Activated T-helper 17 cell treated with anti-CD3 and anti-CD28 coated beads, Interleukin-2, amount 50 U/mL, for 72 hours (primary cell): ENCODE measurements around the gene DYNLRB1. TPM values are rescaled to one million over a fixed set of nuclear protein-coding genes. Genes with fewer than 3 reads are reported as not detected.
"Not testable (repeated sequence)": the region's sequence is repeated elsewhere in the genome, so short reads cannot be mapped to it uniquely, and the experiment has no call there.

Source experiments
- ATAC-seq: fragments of 150-1000 bp; cut with Tn5 transposase; replicated peaks from 2 replicates; pipeline ENCODE4 v1.10.0; 2021; ENCODE audit warnings: mild to moderate bottlenecking, moderate library complexity
- H3K27ac Mint-ChIP-seq: one replicate; pipeline ENCODE4 v1.8.0; 2022; ENCODE audit warnings: mixed read lengths
- H3K27me3 Mint-ChIP-seq: one replicate; pipeline ENCODE4 v1.8.0; 2022; ENCODE audit warnings: mixed read lengths
- H3K36me3 Mint-ChIP-seq: one replicate; pipeline ENCODE4 v1.8.0; 2022; ENCODE audit warnings: low read depth, mild to moderate bottlenecking, mixed read lengths
- H3K4me1 Mint-ChIP-seq: one replicate; pipeline ENCODE4 v1.8.0; 2022; ENCODE audit warnings: mixed read lengths
- H3K4me3 Mint-ChIP-seq: one replicate; pipeline ENCODE4 v1.8.0; 2022; ENCODE audit warnings: mild to moderate bottlenecking, mixed read lengths
- H3K9me3 Mint-ChIP-seq: one replicate; pipeline ENCODE4 v1.8.0; 2022; ENCODE audit warnings: mixed read lengths
- total RNA-seq, 2 donors: library from RNA; stranded (reverse); gene quantifications; one replicate each; pipeline ENCODE4 v1.2.3, GENCODE V29; 2022

The DYNLRB1 gene
- total RNA-seq, 2 donors from 2014 or later: 72.0 to 85.0 TPM

DNA sequence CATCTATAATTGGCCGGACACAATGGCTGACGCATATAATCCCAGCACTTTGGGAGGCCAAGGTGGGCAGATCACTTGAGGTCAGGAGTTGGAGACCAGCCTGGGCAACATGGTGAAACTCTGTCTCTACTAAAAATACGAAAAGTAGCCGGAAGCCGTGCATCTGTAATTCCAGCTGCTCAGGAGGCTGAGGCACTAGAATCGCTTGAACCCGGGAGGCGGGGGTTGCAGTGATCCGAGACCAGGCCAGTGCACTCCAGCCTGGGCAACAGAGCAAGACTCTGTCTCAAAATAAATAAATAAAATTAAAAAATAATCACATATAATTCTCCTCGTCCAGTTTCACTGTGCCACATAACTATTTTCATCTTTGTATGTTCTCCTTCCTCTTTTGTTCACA is 3.6 kb downstream of the DYNLRB1 start:
- ATAC-seq, H3K27ac Mint-ChIP-seq, H3K27me3 Mint-ChIP-seq, H3K9me3 Mint-ChIP-seq, H3K4me3 Mint-ChIP-seq: not testable (repeated sequence)
- Mint-ChIP-seq H3K4me1 (peaks cover 22% of the 10 kb centered on the region), H3K36me3 (peaks cover 54% of the 10 kb centered on the region)

DNA sequence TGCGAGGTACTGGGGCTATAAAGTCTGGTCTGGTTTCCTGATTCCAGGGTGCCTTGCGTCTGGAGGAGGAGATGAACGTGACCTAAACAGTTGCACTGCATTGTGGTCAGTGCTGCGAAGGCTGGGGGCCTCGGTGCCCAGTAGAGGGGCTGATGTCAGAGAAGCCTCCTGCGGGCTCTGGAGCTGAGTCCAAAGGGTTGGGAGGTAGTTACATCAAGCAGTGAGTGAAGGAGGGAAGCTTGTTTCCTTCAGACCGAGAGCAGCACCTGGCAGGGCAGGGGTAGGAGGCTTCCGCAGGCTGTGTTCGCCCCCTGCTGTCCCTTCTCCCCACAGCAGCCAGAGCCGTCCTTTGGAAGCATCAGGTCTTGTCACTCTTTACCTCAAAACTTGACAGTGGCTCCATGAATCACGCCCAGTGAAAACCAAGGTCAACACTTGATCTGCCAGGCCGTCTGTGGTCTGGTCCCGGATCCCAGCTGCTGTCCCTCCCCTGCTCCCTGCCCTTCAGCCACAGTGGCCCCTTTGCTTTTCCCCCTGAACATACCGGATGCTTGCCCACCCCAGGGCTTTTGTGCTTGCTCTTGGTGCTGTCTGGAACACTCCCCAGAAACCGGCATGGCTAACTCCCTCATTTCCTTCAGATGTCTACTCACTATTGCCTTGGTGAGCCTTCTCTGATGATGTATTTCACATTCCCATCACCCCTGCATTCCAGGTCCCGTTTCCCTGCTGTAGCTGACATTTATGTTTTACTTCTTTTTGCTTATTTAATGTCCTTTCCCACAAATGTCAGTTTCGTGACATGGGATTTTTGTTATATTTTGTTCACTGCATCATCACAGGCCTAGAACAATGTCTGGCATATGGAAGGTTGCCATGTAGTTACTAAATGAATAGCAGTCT is 7.0 kb downstream of the DYNLRB1 start:
- peaks cover 13% of the 10 kb centered on the region for H3K4me1 Mint-ChIP-seq
- H3K9me3 Mint-ChIP-seq: no peaks in the 10 kb centered on the region
- H3K27ac Mint-ChIP-seq: no peak overlapping the region
- H3K27me3 Mint-ChIP-seq: no peaks in the 10 kb centered on the region
- peak; percentile 72 for ATAC-seq
- no peak overlapping the region for H3K4me3 Mint-ChIP-seq
- peaks cover 67% of the 10 kb centered on the region for H3K36me3 Mint-ChIP-seq

DNA sequence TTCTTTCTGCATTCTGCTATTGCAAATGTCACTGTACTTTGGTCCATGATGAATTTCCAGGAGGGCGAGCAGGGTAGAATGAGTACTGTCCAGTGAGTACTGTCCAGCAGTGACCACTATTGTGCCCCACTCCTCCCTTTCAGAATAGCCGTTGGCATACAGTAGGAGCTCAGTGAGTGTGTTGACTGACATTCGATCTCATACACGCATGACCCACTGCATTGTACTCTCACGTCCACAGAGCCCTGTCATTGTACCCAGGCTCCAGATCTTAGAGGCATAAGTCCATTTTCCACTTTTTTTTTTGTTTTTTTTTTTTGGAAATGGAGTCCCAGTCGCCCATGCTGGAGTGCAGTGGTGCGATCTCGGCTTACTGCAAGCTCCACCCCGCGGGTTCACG is 8.2 kb downstream of the DYNLRB1 start:
- no peak overlapping the region for H3K27ac Mint-ChIP-seq
- H3K4me3 Mint-ChIP-seq: no peak overlapping the region
- H3K4me1 Mint-ChIP-seq: peaks cover 9% of the 10 kb centered on the region
- H3K27me3 Mint-ChIP-seq: no peaks in the 10 kb centered on the region
- H3K9me3 Mint-ChIP-seq: no peaks in the 10 kb centered on the region
- no peak for ATAC-seq
- H3K36me3 Mint-ChIP-seq: peaks cover 73% of the 10 kb centered on the region

DNA sequence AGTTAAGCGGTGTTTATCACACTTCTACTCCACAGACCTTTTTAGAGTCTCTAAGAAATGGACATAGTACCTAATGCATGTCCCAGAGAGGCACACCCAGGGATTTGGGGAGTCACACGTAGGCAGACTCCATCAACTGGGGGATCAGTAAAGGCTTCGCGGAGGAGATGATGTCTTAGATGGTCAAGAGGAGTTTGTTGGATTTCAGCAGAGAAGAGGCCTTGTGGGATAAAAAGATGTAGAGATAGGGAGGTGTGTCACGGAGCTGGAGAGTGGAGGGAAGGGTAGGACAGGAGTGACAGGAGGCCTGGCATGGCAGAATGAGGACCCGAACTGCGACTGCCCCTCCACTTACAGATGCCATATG is 9.1 kb downstream of the DYNLRB1 start:
- Mint-ChIP-seq H3K27ac (peak overlapping the region; percentile 75), H3K4me1 (peaks cover 9% of the 10 kb centered on the region), H3K36me3 (peaks cover 73% of the 10 kb centered on the region), H3K4me3 (no peak overlapping the region), H3K9me3 (no peaks in the 10 kb centered on the region), H3K27me3 (no peaks in the 10 kb centered on the region)
- no peak for ATAC-seq

GRCh38 chr20:34525709-34526416 is 9.6 kb downstream of the DYNLRB1 start:
- Mint-ChIP-seq H3K27ac (peak overlapping the region; percentile 75), H3K36me3 (peaks cover 78% of the 10 kb centered on the region), H3K4me1 (peaks cover 9% of the 10 kb centered on the region), H3K27me3 (no peaks in the 10 kb centered on the region), H3K4me3 (no peak overlapping the region), H3K9me3 (no peaks in the 10 kb centered on the region)
- ATAC-seq: no peak

- H3K36me3 Mint-ChIP-seq: peaks cover 77% of the 10 kb centered on the region
- no peak for ATAC-seq
- H3K4me3 Mint-ChIP-seq: no peak overlapping the region
- peaks cover 9% of the 10 kb centered on the region for H3K4me1 Mint-ChIP-seq
- no peaks in the 10 kb centered on the region for H3K27me3 Mint-ChIP-seq
- no peaks in the 10 kb centered on the region for H3K9me3 Mint-ChIP-seq
- peak overlapping the region; percentile 75 for H3K27ac Mint-ChIP-seq
Measured at GRCh38 chr20:34526466-34526865, 10.2 kb downstream of the DYNLRB1 start.

GRCh38 chr20:34527016-34527415 is 10.8 kb downstream of the DYNLRB1 start:
- no peak for ATAC-seq

GRCh38 chr20:34528921-34529297 is 12.7 kb downstream of the DYNLRB1 start:
- Mint-ChIP-seq H3K9me3 (no peaks in the 10 kb centered on the region), H3K27me3 (no peaks in the 10 kb centered on the region), H3K36me3 (peaks cover 75% of the 10 kb centered on the region), H3K4me1 (no peaks in the 10 kb centered on the region), H3K27ac (no peak overlapping the region), H3K4me3 (no peak overlapping the region)
- ATAC-seq: no peak

More at GRCh38 chr20:34527016-34527415, 10.8 kb downstream of the DYNLRB1 start:
- Mint-ChIP-seq H3K36me3 (peaks cover 75% of the 10 kb centered on the region), H3K9me3 (no peaks in the 10 kb centered on the region), H3K4me3 (no peak overlapping the region), H3K27ac (no peak overlapping the region), H3K27me3 (no peaks in the 10 kb centered on the region), H3K4me1 (peaks cover 8% of the 10 kb centered on the region)

DNA sequence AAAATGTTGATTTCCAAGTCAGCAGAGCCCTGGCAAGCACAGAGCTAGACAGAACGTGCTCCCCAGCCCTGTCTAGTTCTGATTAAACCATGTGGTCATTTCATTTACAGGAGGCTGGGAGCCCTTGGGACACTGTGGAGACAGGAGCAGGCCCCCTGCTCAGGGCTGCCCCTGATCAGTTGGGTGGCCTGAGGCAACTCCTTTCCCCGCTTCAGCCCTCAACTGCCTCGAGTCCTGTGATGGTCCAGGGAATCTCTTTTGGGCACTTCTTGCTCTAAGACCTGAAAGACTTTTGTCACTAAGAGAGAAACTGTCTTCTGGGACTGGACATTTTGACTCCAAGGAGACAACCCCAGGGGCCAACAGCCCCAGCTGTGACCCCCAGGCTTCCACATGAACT is 13.5 kb downstream of the DYNLRB1 start:
- ATAC-seq: no peak
- Mint-ChIP-seq H3K9me3 (no peaks in the 10 kb centered on the region), H3K36me3 (peaks cover 77% of the 10 kb centered on the region), H3K27me3 (no peaks in the 10 kb centered on the region), H3K27ac (no peak overlapping the region), H3K4me1 (no peaks in the 10 kb centered on the region), H3K4me3 (no peak overlapping the region)

- ATAC-seq: no peak
- peaks cover 76% of the 10 kb centered on the region for H3K36me3 Mint-ChIP-seq
- no peaks in the 10 kb centered on the region for H3K27me3 Mint-ChIP-seq
- H3K4me3 Mint-ChIP-seq: no peak overlapping the region
- peak overlapping the region; percentile 77 for H3K27ac Mint-ChIP-seq
- H3K9me3 Mint-ChIP-seq: no peaks in the 10 kb centered on the region
- no peaks in the 10 kb centered on the region for H3K4me1 Mint-ChIP-seq
Measured at GRCh38 chr20:34530342-34530741, 14.1 kb downstream of the DYNLRB1 start.

DNA sequence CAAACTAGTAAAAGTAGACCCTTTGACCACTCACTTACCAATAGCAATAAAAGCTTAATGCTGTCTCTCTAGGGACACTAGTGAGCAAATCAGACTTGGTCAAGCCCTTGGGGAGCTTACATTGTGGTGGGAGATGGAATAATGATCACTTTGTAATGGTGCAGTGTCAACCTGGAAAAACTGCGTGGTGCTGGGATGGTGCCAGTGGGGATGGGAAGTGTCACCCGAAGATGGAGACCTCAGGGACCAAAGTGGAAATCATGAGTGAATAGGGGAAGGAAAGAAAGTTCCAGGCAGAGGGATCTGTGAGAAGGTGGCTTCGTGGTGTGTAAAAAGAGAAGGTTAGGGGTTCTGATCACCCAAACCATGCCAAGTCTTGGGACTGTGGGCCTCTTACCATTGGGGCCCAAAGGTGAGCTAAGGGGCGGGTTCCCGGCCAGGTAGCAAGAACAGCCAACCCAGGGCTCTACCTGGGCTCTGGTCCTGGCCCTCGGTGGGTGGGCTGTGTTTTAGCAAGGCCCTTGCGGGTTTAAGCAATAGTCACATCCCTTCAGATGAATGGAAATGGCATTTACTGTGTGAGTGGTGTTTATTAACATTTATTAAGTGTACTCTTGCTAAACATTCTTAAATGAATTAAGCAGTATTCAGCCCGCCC is 15.5 kb downstream of the DYNLRB1 start:
- ATAC-seq: no peak
- Mint-ChIP-seq H3K27ac (peak overlapping the region; percentile 11), H3K4me1 (no peaks in the 10 kb centered on the region), H3K27me3 (no peaks in the 10 kb centered on the region), H3K4me3 (no peak overlapping the region), H3K36me3 (peaks cover 76% of the 10 kb centered on the region), H3K9me3 (no peaks in the 10 kb centered on the region)

- Mint-ChIP-seq H3K9me3 (no peaks in the 10 kb centered on the region), H3K27me3 (no peaks in the 10 kb centered on the region)
- ATAC-seq: no peak
Measured at GRCh38 chr20:34532320-34532719, 16.1 kb downstream of the DYNLRB1 start.

DNA sequence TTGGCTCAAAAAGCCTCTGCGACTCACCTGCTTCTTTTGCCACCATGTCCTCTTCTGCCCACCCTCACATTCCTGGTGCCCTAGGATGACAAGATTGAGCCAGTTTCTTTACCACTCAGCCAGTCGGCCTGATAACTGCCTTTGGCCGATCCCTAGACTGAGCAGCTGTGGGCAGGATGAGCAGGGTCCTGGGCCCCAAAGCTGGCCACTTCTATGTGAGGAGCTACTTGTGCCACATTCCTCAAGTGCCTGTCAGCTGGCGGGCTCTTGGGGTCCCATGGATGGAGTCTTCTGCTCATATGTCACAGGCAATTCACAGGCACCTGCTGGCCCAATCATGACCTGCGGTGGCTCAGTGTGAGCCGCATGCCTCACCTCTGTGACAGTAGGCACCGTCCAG is 16.5 kb downstream of the DYNLRB1 start:
- Mint-ChIP-seq H3K4me3 (no peak overlapping the region), H3K36me3 (peaks cover 74% of the 10 kb centered on the region), H3K27ac (no peak overlapping the region), H3K27me3 (no peaks in the 10 kb centered on the region), H3K9me3 (no peaks in the 10 kb centered on the region), H3K4me1 (no peaks in the 10 kb centered on the region)
- ATAC-seq: no peak

More at GRCh38 chr20:34532320-34532719, 16.1 kb downstream of the DYNLRB1 start:
- Mint-ChIP-seq H3K27ac (no peak overlapping the region), H3K4me1 (no peaks in the 10 kb centered on the region), H3K4me3 (no peak overlapping the region), H3K36me3 (peaks cover 76% of the 10 kb centered on the region)

GRCh38 chr20:34534391-34535165 is 18.4 kb downstream of the DYNLRB1 start:
- Mint-ChIP-seq H3K4me1 (no peaks in the 10 kb centered on the region), H3K27me3 (no peaks in the 10 kb centered on the region), H3K27ac (no peak overlapping the region), H3K9me3 (no peaks in the 10 kb centered on the region), H3K36me3 (peaks cover 67% of the 10 kb centered on the region), H3K4me3 (no peak overlapping the region)
- no peak for ATAC-seq
